Smooth muscle cell of trachea (primary cell): ENCODE measurements around the gene GSDME. TPM values are rescaled to one million over a fixed set of nuclear protein-coding genes. Genes with fewer than 3 reads are reported as not detected.

Experiments
- total RNA-seq: library from RNA; depleted of rRNA; stranded (reverse); fragments of >200 nt; gene quantifications from 2 replicates; pipeline ENCODE4 v1.2.1, GENCODE V29; 2014

The GSDME gene
- total RNA-seq, result 37.7 and 75.3 TPM in 2 replicates

GRCh38 chr7:24757353-24758275 is at the start of gene GSDME:
Gene GSDME (minus strand): TSS chr7:24757464. CDS start chr7:24749774, 7,690 bp downstream.

Other genes with a start within 250 kb of the GSDME start
- 27.6 and 32.6 TPM in 2 replicates for gene PALS2, start 184.0 kb downstream of the GSDME start, total RNA-seq
- 24.9 and 45.0 TPM in 2 replicates for gene OSBPL3, start 222.7 kb upstream of the GSDME start, total RNA-seq